Lower lobe of right lung (tissue), 2 donors: Measurements from ENCODE around the gene FOXN1. TPM values are rescaled to one million over a fixed set of nuclear protein-coding genes. Genes with fewer than 3 reads are reported as not detected.

ENCODE experiments used
- ATAC-seq, 2 donors: fragments of 200-7000 bp; cut with Tn5 transposase; one replicate each; pipeline ENCODE4 v1.9.1; 2020 to 2022; ENCODE audit warnings: mild to moderate bottlenecking in 2 of 2, moderate library complexity in 2 of 2
- DNase-seq: peaks from one replicate; pipeline ENCODE4 v3.0.0-alpha.2; 2020
- H3K27ac ChIP-seq: fragments of 200-600 bp; one replicate; pipeline ENCODE4 v1.8.0; 2022
- H3K27me3 ChIP-seq: fragments of 200-600 bp; one replicate; pipeline ENCODE4 v1.8.0; 2022; ENCODE audit warnings: low read depth
- H3K36me3 ChIP-seq: fragments of 200-600 bp; one replicate; pipeline ENCODE4 v1.8.0; 2022; ENCODE audit warnings: mild to moderate bottlenecking
- H3K4me1 ChIP-seq: fragments of 200-600 bp; one replicate; pipeline ENCODE4 v1.8.0; 2022
- H3K4me3 ChIP-seq: fragments of 200-600 bp; one replicate; pipeline ENCODE4 v1.8.0; 2022; ENCODE audit warnings: mild to moderate bottlenecking
- H3K9me3 ChIP-seq: fragments of 200-600 bp; one replicate; pipeline ENCODE4 v1.8.0; 2022
- CTCF ChIP-seq: fragments of 200-600 bp; IDR thresholded peaks from one replicate; pipeline ENCODE4 v1.8.0; 2022; ENCODE audit warnings: antibody characterized with exemption, mild to moderate bottlenecking
- intact Hi-C: fragments of 100-400 bp; cut with DNase I; formaldehyde crosslinking; loops from one replicate; pipeline ENCODE4 v1.11.0; 2022
- total RNA-seq: library from RNA; stranded (reverse); fragmentation: NEBNext Ultra II Directional; extraction: Animal tissue kit (Norgen Biotek cat#: 25700); gene quantifications from one replicate; pipeline ENCODE4 v1.2.1, GENCODE V29; 2021
- donor health status: DM: no; HTN: yes; CAD: no; lungs with severe emphysema.

FOXN1 gene
- total RNA-seq, 1 donor from 2014 or later, result 0.15 TPM

- Histone ChIP-seq H3K36me3 (no peaks in the 10 kb centered on the region), H3K9me3 (no peaks in the 10 kb centered on the region), H3K4me3 (no peak overlapping the region), H3K27ac (no peak overlapping the region), H3K27me3 (peaks cover 3% of the 10 kb centered on the region), H3K4me1 (peaks cover 21% of the 10 kb centered on the region)
- DNase-seq (no peak), ATAC-seq (no peak)
- TF ChIP-seq CTCF, result no peak
- intact Hi-C loops, result no loop called here
Observed at GRCh38 chr17:28470914-28471366, 35.2 kb upstream of the FOXN1 start.

- Histone ChIP-seq H3K36me3 (no peaks in the 10 kb centered on the region), H3K4me3 (no peak overlapping the region), H3K9me3 (no peaks in the 10 kb centered on the region), H3K27me3 (peaks cover 3% of the 10 kb centered on the region), H3K4me1 (peaks cover 14% of the 10 kb centered on the region), H3K27ac (no peak overlapping the region)
- intact Hi-C loops, result no loop called here
- DNase-seq (no peak), ATAC-seq (no peak)
- no peak for TF ChIP-seq CTCF
Observed at GRCh38 chr17:28471531-28472342, 34.4 kb upstream of the FOXN1 start.

GRCh38 chr17:28472871-28473497 is 33.2 kb upstream of the FOXN1 start:
- intact Hi-C loops, result no loop called here

GRCh38 chr17:28473542-28473941 is 32.6 kb upstream of the FOXN1 start, which contains the start of gene SLC13A2:
Gene SLC13A2, plus strand, starts transcription at chr17:28473644. Its CDS starts 69 bp downstream, at chr17:28473713.
- intact Hi-C loops, result no loop called here
- ATAC-seq (peak in 1 of 2 donors; percentile 38), DNase-seq (no peak)
- no peak within 1 kb of the TSS for H3K4me3 ChIP-seq
- H3K9me3 ChIP-seq, result no peaks in the 10 kb centered on the region
- H3K4me1 ChIP-seq, result peaks cover 5% of the 10 kb centered on the region
- peaks cover 3% of the 10 kb centered on the region for H3K27me3 ChIP-seq
- no peak for TF ChIP-seq CTCF
- H3K36me3 ChIP-seq, result no peaks in the 10 kb centered on the region
- H3K27ac ChIP-seq, result no peak within 1 kb of the TSS

More at GRCh38 chr17:28472871-28473497, 33.2 kb upstream of the FOXN1 start:
- Histone ChIP-seq H3K36me3 (no peaks in the 10 kb centered on the region), H3K27ac (no peak overlapping the region), H3K4me3 (no peak overlapping the region), H3K4me1 (peaks cover 5% of the 10 kb centered on the region), H3K27me3 (peaks cover 3% of the 10 kb centered on the region), H3K9me3 (no peaks in the 10 kb centered on the region)
- no peak for TF ChIP-seq CTCF
- no peak for DNase-seq
- no peak for ATAC-seq

GRCh38 chr17:28474111-28474531 is 32.0 kb upstream of the FOXN1 start:
- Histone ChIP-seq H3K27me3 (peaks cover 3% of the 10 kb centered on the region), H3K9me3 (no peaks in the 10 kb centered on the region), H3K4me1 (peaks cover 5% of the 10 kb centered on the region), H3K27ac (no peak overlapping the region), H3K4me3 (no peak overlapping the region), H3K36me3 (no peaks in the 10 kb centered on the region)
- intact Hi-C loops, result no loop called here
- TF ChIP-seq CTCF, result no peak
- no peak for DNase-seq
- ATAC-seq, result no peak
